ENCODE measurements around the gene HPRT1.

HPRT1 gene

GRCh38 chrX:134480061-134480460 is 20.1 kb downstream of the HPRT1 start:
- DNase-seq, result peak; percentile 51

GRCh38 chrX:134481339-134481738 is 21.4 kb downstream of the HPRT1 start:
- DNase-seq, result no peak

GRCh38 chrX:134482371-134482770 is 22.4 kb downstream of the HPRT1 start:
- DNase-seq, result peak; percentile 3

GRCh38 chrX:134484039-134484438 is 24.1 kb downstream of the HPRT1 start:
- peak; percentile 56 for DNase-seq

GRCh38 chrX:134501941-134502340 is 42.0 kb downstream of the HPRT1 start:
- DNase-seq, result no peak

- peak; percentile 7 for DNase-seq
These were observed 42.7 kb downstream of the HPRT1 start for GRCh38 chrX:134502686-134503085.

GRCh38 chrX:134512566-134512965 is 52.6 kb downstream of the HPRT1 start:
- peak; percentile 85 for DNase-seq

- DNase-seq, result peak; percentile 34
These were observed 53.1 kb downstream of the HPRT1 start for GRCh38 chrX:134513091-134513490.

GRCh38 chrX:134520860-134521390 is 61.0 kb downstream of the HPRT1 start:
- peak; percentile 66 for DNase-seq

GRCh38 chrX:134524181-134524580 is 64.2 kb downstream of the HPRT1 start:
- DNase-seq, result no peak

GRCh38 chrX:134525086-134525792 is 65.3 kb downstream of the HPRT1 start:
- DNase-seq, result peak; percentile 27

- DNase-seq, result peak; percentile 44
These were observed 66.4 kb downstream of the HPRT1 start for GRCh38 chrX:134526399-134526798.

GRCh38 chrX:134528960-134529359 is 69.0 kb downstream of the HPRT1 start:
- no peak for DNase-seq

- no peak for DNase-seq
These were observed 69.5 kb downstream of the HPRT1 start for GRCh38 chrX:134529481-134529880.

GRCh38 chrX:134530845-134531244 is 70.9 kb downstream of the HPRT1 start:
- DNase-seq, result no peak

- DNase-seq, result no peak
These were observed 73.4 kb downstream of the HPRT1 start for GRCh38 chrX:134533352-134533751.

- no peak for DNase-seq
These were observed 74.0 kb downstream of the HPRT1 start for GRCh38 chrX:134533952-134534351.

GRCh38 chrX:134537179-134537955 is 77.4 kb downstream of the HPRT1 start:
- DNase-seq, result peak; percentile 67

GRCh38 chrX:134538316-134538715 is 78.4 kb downstream of the HPRT1 start:
- no peak for DNase-seq

- no peak for DNase-seq
These were observed 81.9 kb downstream of the HPRT1 start for GRCh38 chrX:134541906-134542305.

- peak; percentile 92 for DNase-seq
These were observed 82.5 kb downstream of the HPRT1 start for GRCh38 chrX:134542485-134542884.

- peak; percentile 76 for DNase-seq
These were observed 83.3 kb downstream of the HPRT1 start for GRCh38 chrX:134543288-134543687.

- DNase-seq, result no peak
These were observed 84.2 kb downstream of the HPRT1 start for GRCh38 chrX:134544135-134544512.

- DNase-seq, result peak; percentile 45
These were observed 84.7 kb downstream of the HPRT1 start for GRCh38 chrX:134544513-134545151.

All from fibroblast of skin of right quadriceps (primary cell).